Astrocyte of the cerebellum (primary cell): ENCODE measurements around the gene DSCAML1.

Experiments used
- DNase-seq: peaks from one replicate; pipeline ENCODE4 v3.0.0-alpha.2; 2011; ENCODE audit warnings: low read depth
- H3K4me3 ChIP-seq: 2 replicates; pipeline ENCODE4 v1.5.1; 2011; ENCODE audit warnings: mild to moderate bottlenecking, low read depth, low read length, moderate library complexity
- CTCF ChIP-seq: IDR thresholded peaks from 2 replicates; pipeline ENCODE4 v1.5.1; 2012; ENCODE audit warnings: low read length, low read depth, moderate library complexity, mild to moderate bottlenecking; ENCODE audit errors: missing control alignments
- in situ Hi-C: cut with HindIII; loops from 2 replicates; pipeline ENCODE4 v1.10.0; 2017; ENCODE audit warnings: low sequenced_read_pairs

The DSCAML1 gene

GRCh38 chr11:117631336-117632140 lies 165.5 kb downstream of the DSCAML1 start:
- in situ Hi-C loops, result no loop called here
- no peak overlapping the region for H3K4me3 ChIP-seq
- TF ChIP-seq CTCF, result no peak
- DNase-seq, result no peak

- in situ Hi-C loops, result no loop called here
Measured at GRCh38 chr11:117629891-117630538, 167.0 kb downstream of the DSCAML1 start.

GRCh38 chr11:117629146-117629545 lies 167.9 kb downstream of the DSCAML1 start:
- no peak for TF ChIP-seq CTCF
- in situ Hi-C loops, result no loop called here
- no peak for DNase-seq

More at GRCh38 chr11:117629891-117630538, 167.0 kb downstream of the DSCAML1 start:
- H3K4me3 ChIP-seq, result no peak overlapping the region
- DNase-seq, result no peak
- no peak for TF ChIP-seq CTCF

GRCh38 chr11:117627259-117627658 lies 169.8 kb downstream of the DSCAML1 start:
- TF ChIP-seq CTCF, result no peak
- H3K4me3 ChIP-seq, result no peak overlapping the region
- no peak for DNase-seq
- in situ Hi-C loops, result no loop called here

More at GRCh38 chr11:117629146-117629545, 167.9 kb downstream of the DSCAML1 start:
- no peak overlapping the region for H3K4me3 ChIP-seq

- in situ Hi-C loops, result no loop called here
- no peak for TF ChIP-seq CTCF
- no peak for DNase-seq
- no peak overlapping the region for H3K4me3 ChIP-seq
Measured at GRCh38 chr11:117626576-117626975, 170.4 kb downstream of the DSCAML1 start.

- in situ Hi-C loops, result no loop called here
- TF ChIP-seq CTCF, result no peak
- no peak for DNase-seq
- no peak overlapping the region for H3K4me3 ChIP-seq
Measured at GRCh38 chr11:117625237-117625636, 171.8 kb downstream of the DSCAML1 start.
